ENCODE measurements around the gene RIBC2.

Gene RIBC2

DNA sequence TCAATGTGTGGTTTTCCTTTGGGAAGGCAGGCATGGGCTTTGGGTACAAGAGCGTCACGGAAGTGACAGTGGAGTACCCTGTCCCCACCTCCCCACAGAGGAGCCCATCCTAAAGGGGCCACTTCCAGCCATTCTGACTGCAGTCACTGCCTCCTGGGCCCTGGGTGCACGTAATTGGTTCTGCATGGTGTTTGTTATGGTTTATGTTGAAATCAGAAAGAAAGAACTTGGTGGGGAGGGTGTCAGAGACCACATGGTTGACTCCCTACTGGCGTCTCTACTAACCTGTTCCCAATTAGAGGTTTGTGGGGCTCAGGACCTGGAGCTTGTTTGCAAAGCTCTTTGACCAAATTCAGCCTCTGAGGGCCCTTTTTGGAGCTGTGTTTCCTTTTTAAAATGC lies 40.8 kb downstream of the RIBC2 start:
- Histone ChIP-seq H3K27me3 (no peaks in the 10 kb centered on the region), H3K27ac (no peak overlapping the region), H3K9me3 (no peaks in the 10 kb centered on the region), H3K36me3 (no peaks in the 10 kb centered on the region), H3K4me3 (no peak overlapping the region), H3K4me1 (peaks cover 0 to 41% (median 24%) of the 10 kb centered on the region in 4 donors)
- no peak for TF ChIP-seq CTCF (IDR thresholded peaks at IDR 0.05)
- no peak for DNase-seq
- intact Hi-C loops (cut with DNase I; ENCODE audit: low total_unique reads) = no loop called here

GRCh38 chr22:45455212-45455611 lies 41.7 kb downstream of the RIBC2 start:
- H3K4me1 ChIP-seq = peaks cover 0 to 32% (median 16%) of the 10 kb centered on the region in 4 donors
- no peaks in the 10 kb centered on the region for H3K27me3 ChIP-seq
- no peak overlapping the region for H3K4me3 ChIP-seq
- DNase-seq = no peak
- TF ChIP-seq CTCF (IDR thresholded peaks at IDR 0.05) = no peak
- no peaks in the 10 kb centered on the region for H3K36me3 ChIP-seq
- intact Hi-C loops (cut with DNase I; ENCODE audit: low total_unique reads) = no loop called here
- H3K9me3 ChIP-seq = no peaks in the 10 kb centered on the region
- H3K27ac ChIP-seq = no peak overlapping the region

- Histone ChIP-seq H3K4me3 (no peak overlapping the region), H3K27me3 (no peaks in the 10 kb centered on the region), H3K4me1 (peaks cover 0 to 28% (median 13%) of the 10 kb centered on the region in 4 donors), H3K9me3 (no peaks in the 10 kb centered on the region), H3K36me3 (no peaks in the 10 kb centered on the region), H3K27ac (no peak overlapping the region)
- intact Hi-C loops (cut with DNase I; ENCODE audit: low total_unique reads) = no loop called here
- no peak for DNase-seq
- no peak for TF ChIP-seq CTCF (IDR thresholded peaks at IDR 0.05)
Measured at GRCh38 chr22:45455621-45456020, 42.1 kb downstream of the RIBC2 start.

DNA sequence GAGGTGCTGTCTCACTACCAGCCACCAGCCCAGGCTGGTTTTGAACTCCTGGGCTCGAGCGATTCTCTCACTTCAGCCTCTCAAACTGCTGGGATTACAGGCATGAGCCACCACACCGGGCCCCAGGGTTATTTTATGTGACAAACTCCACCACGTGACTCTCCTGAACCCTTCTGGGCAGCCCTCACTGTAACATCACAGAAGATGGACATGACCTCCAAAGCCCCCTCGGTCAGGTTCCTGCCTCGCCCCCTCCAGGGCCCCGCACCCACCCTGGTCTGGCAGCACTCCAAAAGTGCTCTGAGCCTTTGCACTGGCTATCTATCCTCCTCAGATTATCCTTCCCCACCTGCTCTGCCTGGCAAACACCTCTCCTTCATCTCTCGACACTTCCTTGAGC lies 43.3 kb downstream of the RIBC2 start:
- H3K27ac ChIP-seq = no peak overlapping the region
- intact Hi-C loops (cut with DNase I; ENCODE audit: low total_unique reads) = no loop called here

GRCh38 chr22:45458532-45458931 lies 45.0 kb downstream of the RIBC2 start:
- H3K27me3 ChIP-seq = no peaks in the 10 kb centered on the region
- no peaks in the 10 kb centered on the region for H3K9me3 ChIP-seq
- DNase-seq = no peak
- no peaks in the 10 kb centered on the region for H3K36me3 ChIP-seq
- no peak for TF ChIP-seq CTCF (IDR thresholded peaks at IDR 0.05)
- intact Hi-C loops (cut with DNase I; ENCODE audit: low total_unique reads) = no loop called here
- H3K4me3 ChIP-seq = no peak overlapping the region
- H3K4me1 ChIP-seq = peaks cover 0 to 5% (median 0%) of the 10 kb centered on the region in 4 donors
- H3K27ac ChIP-seq = no peak overlapping the region

More for the DNA sequence above, 43.3 kb downstream of the RIBC2 start:
- no peaks in the 10 kb centered on the region for H3K9me3 ChIP-seq
- peaks cover 0 to 21% (median 3%) of the 10 kb centered on the region in 4 donors for H3K4me1 ChIP-seq
- no peak overlapping the region for H3K4me3 ChIP-seq
- TF ChIP-seq CTCF (IDR thresholded peaks at IDR 0.05) = no peak
- no peak for DNase-seq
- H3K27me3 ChIP-seq = no peaks in the 10 kb centered on the region
- no peaks in the 10 kb centered on the region for H3K36me3 ChIP-seq

DNA sequence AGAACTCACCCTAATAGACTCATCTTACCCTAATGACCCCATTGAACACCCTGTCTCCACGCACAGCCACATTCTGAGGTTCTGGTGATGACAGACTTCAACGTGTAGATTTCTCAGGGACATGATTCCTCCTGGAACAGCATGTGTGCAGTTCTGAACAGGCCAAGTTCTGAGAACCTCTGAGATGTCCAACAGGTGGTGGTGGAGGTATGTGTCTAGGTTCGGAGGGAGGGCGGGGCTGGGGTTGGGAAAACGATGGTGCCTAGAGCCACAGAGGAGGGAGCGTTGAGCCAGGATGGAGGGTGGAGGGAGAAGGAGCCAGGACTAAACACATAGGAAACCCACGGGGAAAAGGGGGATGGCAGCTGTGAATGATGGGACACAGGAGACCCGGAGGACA lies 45.7 kb downstream of the RIBC2 start:
- H3K9me3 ChIP-seq = no peaks in the 10 kb centered on the region
- no peak for DNase-seq
- no peaks in the 10 kb centered on the region for H3K36me3 ChIP-seq
- no peaks in the 10 kb centered on the region for H3K27me3 ChIP-seq
- H3K4me3 ChIP-seq = no peak overlapping the region
- H3K27ac ChIP-seq = peak overlapping the region; percentile 8 to 44
- intact Hi-C loops (cut with DNase I; ENCODE audit: low total_unique reads) = no loop called here
- no peak for TF ChIP-seq CTCF (IDR thresholded peaks at IDR 0.05)
- peaks cover 0 to 5% (median 0%) of the 10 kb centered on the region in 4 donors for H3K4me1 ChIP-seq
